ENCODE results near the gene FRMD8. TPM values are rescaled to one million over a fixed set of nuclear protein-coding genes. Genes with fewer than 3 reads are reported as not detected.

Gene FRMD8
- total and polyA plus RNA-seq, 2 of the 4 experiments (the other 2 are of a cell fraction) = 11.3 to 19.8 TPM

DNA sequence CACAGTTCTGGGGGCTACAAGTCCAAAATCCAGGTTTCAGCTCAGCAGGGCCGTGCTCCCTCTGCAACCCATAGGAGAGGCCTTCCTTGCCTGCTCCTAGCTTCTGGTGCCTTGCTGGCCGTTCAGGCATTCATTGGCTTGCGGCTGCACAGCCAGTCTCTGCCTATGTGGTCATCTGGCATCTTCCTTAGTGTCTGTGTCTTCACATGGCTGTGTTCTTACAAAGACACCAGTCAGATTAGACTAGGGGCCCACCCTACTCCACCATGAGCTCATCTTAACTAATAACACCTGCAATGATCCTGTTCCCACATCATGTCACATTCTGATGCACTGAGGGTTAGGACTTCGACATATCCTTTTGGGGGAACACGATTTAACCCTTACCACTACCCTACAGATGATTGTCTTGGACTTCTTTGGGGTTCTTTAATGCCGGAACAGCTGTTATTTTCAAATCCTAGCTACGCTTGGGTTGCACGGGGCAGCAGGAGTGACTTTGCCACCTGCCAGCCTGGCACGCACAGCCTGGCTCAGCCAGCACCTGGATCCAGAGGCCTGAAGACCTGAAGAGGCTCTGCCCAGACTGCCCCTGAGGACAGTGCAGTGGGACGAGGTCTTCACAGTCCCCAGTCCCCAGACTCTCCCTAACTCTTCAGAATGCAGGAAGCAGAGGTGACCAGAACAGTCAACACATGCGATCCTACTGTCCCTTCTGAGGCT lies 28.5 kb downstream of the FRMD8 start:
- no TSS peak for BruUV-seq (replicated peaks)
- H2BK15ac ChIP-seq (ENCODE audit: low read depth, low read length) = no peak overlapping the region
- no peak overlapping the region for H4K5ac ChIP-seq (ENCODE audit: low read depth, low read length)
- ChIA-PET POLR2A (ENCODE audit: unreplicated experiment) (interaction anchor here (0.5 to 6.8 kb wide), 3 partner anchors 84 to 93 kb away, joined by 3 to 142 read pairs (median 4); partner anchors contain the start of gene MALAT1), CTCF (interaction anchor here (0.5 to 1.9 kb wide), 6 partner anchors 10 to 150 kb away, joined by 3 to 8 read pairs (median 6); partner anchors contain the start of gene FRMD8)
- no peak overlapping the region for H3K56ac ChIP-seq (ENCODE audit: extremely low read depth, insufficient read depth, low read length)
- no peak overlapping the region for H2AK5ac ChIP-seq (ENCODE audit: low read depth, low read length)
- no peaks in the 10 kb centered on the region for H3K27me3 ChIP-seq (ENCODE audit: control insufficient read depth, insufficient read depth, low read length)
- no peak overlapping the region for H3K4me3 ChIP-seq (ENCODE audit: insufficient read depth, low read depth, low read length)
- intact Hi-C loops (cut with micrococcal nuclease) (no loop called here), dilution Hi-C loops (cut with HindIII; ENCODE audit: low sequenced_read_pairs, unreplicated experiment) (no loop called here), in situ Hi-C loops (cut with MboI; ENCODE audit: low sequenced_read_pairs) (loop anchor here (5.0 kb wide), 1 partner anchor 97 kb away; no protein-coding TSS in a partner anchor)
- peaks cover 7 to 58% of the 10 kb centered on the region in 2 experiments; a peak in 3 of 4 replicates for H3K79me1 ChIP-seq (ENCODE audit: low read depth in 1 of 2, low read length in 2 of 2)
- TF ChIP-seq SMC3 (IDR thresholded peaks at IDR 0.05; ENCODE audit: low read depth, low read length) (no peak), RFX5 (IDR thresholded peaks at IDR 0.05; ENCODE audit: low read depth, low read length) (no peak), USF2 (IDR thresholded peaks at IDR 0.05; ENCODE audit: low read depth, low read length) (no peak), POLR2A (IDR thresholded peaks at IDR 0.05; ENCODE audit: low read depth, low read length) (no peak; the same call in 1 of the 2 replicates), BHLHE40 (IDR thresholded peaks at IDR 0.05; ENCODE audit: low read depth, low read length) (no peak), ELK1 (IDR thresholded peaks at IDR 0.05; ENCODE audit: borderline replicate concordance, low read depth, low read length) (no peak), CHD1 (IDR thresholded peaks at IDR 0.05; ENCODE audit: low read depth, low read length) (no peak), MAFK (IDR thresholded peaks at IDR 0.05; ENCODE audit: low read depth, low read length) (no peak), RCOR1 (IDR thresholded peaks at IDR 0.05; ENCODE audit: insufficient replicate concordance, low read length) (no peak), MAZ (IDR thresholded peaks at IDR 0.05; ENCODE audit: borderline replicate concordance, low read depth, low read length) (no peak), FOS (IDR thresholded peaks at IDR 0.05; ENCODE audit: low read depth, low read length) (no peak), RAD21 (IDR thresholded peaks at IDR 0.05; ENCODE audit: low read length) (no peak)
- no peaks in the 10 kb centered on the region for H3K9me3 ChIP-seq (ENCODE audit: control insufficient read depth, insufficient read depth, low read length)
- no peak overlapping the region for H3K27ac ChIP-seq (ENCODE audit: insufficient read depth, low read length)
- no peak overlapping the region for H4K8ac ChIP-seq (ENCODE audit: low read depth in 2 of 2, low read length in 2 of 2)
- H4K20me1 ChIP-seq (ENCODE audit: insufficient read depth, low read length) = peaks cover 6% of the 10 kb centered on the region
- no peak overlapping the region for H3K4me2 ChIP-seq (ENCODE audit: low read depth, low read length)
- no peak overlapping the region for H3K18ac ChIP-seq (ENCODE audit: low read depth, low read length)
- H2AFZ ChIP-seq (replicated peaks; ENCODE audit: low read length, poor library complexity) = no peak overlapping the region
- no peak for ATAC-seq (ENCODE audit: low read depth)
- DNase-seq = peak; percentile 39
- H3K9me1 ChIP-seq (ENCODE audit: insufficient read depth, low read length) = no peaks in the 10 kb centered on the region
- no peak overlapping the region for H3K23ac ChIP-seq (ENCODE audit: low read depth, low read length)
- H3K9ac ChIP-seq (ENCODE audit: low read depth, low read length) = no peak overlapping the region
- no peak overlapping the region for H3K4ac ChIP-seq (ENCODE audit: low read depth, low read length)
- H2BK20ac ChIP-seq (ENCODE audit: low read depth, low read length) = no peak overlapping the region
- H2AK9ac ChIP-seq (replicated peaks; ENCODE audit: low read depth, low read length, poor library complexity) = no peak overlapping the region
- H2BK5ac ChIP-seq (ENCODE audit: low read depth, low read length, poor library complexity, severe bottlenecking) = no peak overlapping the region
- no peak overlapping the region for H2BK120ac ChIP-seq (ENCODE audit: low read depth, low read length)
- no peak overlapping the region for H3K14ac ChIP-seq (replicated peaks; ENCODE audit: low read depth, low read length)
- WGBS, 2 experiments (ENCODE audit: extremely low coverage in 2 of 2, insufficient read length in 1 of 2) = 70% methylated on average over 10 of the region's 11 CpGs; no CpG with 5 or more reads in 1 of the 2 experiments
- no peak overlapping the region; the same call in 1 of the 2 replicates for H4K91ac ChIP-seq (ENCODE audit: insufficient read depth, low read depth, low read length)
- H3K36me3 ChIP-seq (ENCODE audit: control insufficient read depth, insufficient read depth, low read length) = peaks cover 16% of the 10 kb centered on the region
- peaks cover 33% of the 10 kb centered on the region for H3K4me1 ChIP-seq (ENCODE audit: control insufficient read depth, insufficient read depth, low read length)

Measured in IMR-90 (cell line).